GM20000 (cell line): ENCODE results near the gene POC1A.

ENCODE experiments used
- DNase-seq: peaks from one replicate; pipeline ENCODE4 v3.0.0; 2012; ENCODE audit warnings: low spot score
- CTCF ChIP-seq: IDR thresholded peaks from 2 replicates; pipeline ENCODE4 v1.5.1; 2012; ENCODE audit warnings: mild to moderate bottlenecking, control low read depth; ENCODE audit errors: extremely low read depth, missing control alignments

POC1A gene

DNA sequence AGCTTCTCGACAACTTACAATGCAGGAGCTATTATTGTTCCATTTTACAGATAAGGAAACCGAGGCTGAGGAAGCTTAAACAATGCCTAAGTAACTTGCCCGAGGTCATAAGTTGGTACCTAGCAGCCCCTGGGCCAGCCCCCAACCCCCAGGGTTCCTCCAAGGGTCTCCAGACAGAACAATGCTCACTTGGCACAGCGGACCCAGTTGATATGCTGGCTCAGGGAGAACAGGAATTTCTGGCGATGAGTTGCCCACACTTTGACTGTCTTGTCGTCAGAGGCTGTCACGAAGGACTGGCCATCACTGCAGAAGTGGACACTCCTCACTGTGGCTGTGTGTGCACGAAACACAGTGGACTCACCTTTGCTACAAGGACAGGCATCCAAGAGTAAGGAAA, 5.2 kb downstream of the POC1A start:
- TF ChIP-seq CTCF = no peak
- DNase-seq = no peak

DNA sequence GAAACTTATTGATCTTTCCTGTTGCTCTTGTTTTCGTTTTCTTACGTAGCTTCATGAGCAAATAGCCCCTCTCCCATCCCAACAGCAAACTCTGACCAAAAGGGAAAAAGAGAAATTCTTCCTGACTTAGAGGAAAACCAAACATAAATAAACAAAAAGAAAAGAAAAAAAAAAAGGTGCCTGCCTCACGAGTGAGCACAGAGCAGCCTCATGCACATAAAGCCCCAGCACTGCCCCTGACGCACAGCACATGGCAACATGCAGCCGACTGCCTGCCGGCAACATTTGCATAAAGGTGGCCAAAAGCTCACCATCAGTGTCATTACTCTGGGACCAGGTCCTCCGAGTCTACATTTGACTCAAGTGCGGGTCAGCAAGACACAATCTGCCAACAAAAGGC, 6.4 kb downstream of the POC1A start:
- TF ChIP-seq CTCF = no peak
- DNase-seq = no peak

DNA sequence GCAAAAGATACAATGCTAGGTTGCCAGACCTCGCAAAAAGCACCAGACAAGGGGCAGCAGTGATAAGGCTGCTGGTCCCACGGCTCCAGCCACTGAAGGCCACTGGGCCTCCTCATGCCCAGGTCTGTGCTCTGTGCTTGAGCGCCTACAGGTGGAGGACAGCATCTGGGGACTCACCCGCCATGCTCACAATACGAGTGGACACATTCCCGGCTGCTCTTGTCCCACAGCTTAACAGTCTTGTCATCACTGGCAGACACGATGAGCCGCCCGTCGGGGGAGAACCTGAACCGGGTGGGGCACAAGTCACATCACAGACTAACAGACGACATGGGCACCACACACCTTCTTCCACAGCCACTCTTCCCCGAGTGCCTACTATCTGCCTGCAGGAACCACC, 7.4 kb downstream of the POC1A start:
- TF ChIP-seq CTCF = no peak
- no peak for DNase-seq

DNA sequence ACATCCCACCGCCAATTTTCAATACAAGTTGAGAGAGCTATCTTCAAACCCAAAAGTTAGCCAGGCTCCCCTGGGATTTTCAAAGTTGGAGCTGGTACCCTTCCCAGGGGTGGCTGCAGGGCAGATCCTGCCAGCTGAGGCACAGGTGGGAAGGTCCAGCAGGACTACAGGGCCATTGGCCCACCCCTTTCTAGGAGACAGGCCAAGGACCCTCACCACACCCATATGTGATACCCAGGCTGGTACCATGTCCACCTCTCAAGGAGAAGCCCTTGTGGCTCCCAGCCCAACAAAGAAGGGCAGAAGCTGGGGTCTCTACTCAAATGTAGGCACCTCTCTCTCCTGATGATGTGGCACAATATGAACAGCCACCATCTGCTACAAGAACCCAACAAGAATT, 8.0 kb downstream of the POC1A start:
- no peak for DNase-seq

GRCh38 chr3:52145736-52146110, 8.5 kb downstream of the POC1A start:
- DNase-seq = no peak
- TF ChIP-seq CTCF = no peak

More for the DNA sequence above, 8.0 kb downstream of the POC1A start:
- TF ChIP-seq CTCF = no peak

GRCh38 chr3:52144796-52145735, 9.2 kb downstream of the POC1A start:
- no peak for DNase-seq
- no peak for TF ChIP-seq CTCF

- TF ChIP-seq CTCF = peak; percentile 76
- DNase-seq = peak; percentile 87
Measured at GRCh38 chr3:52144034-52144795, 10.0 kb downstream of the POC1A start.
